Cerebellar cortex (tissue), 1 donor: ENCODE data around the gene BCL2L13.

ENCODE experiments used
- DNase-seq: peaks from one replicate; pipeline ENCODE4 v3.0.0-alpha.2; 2015; ENCODE audit warnings: low spot score

The BCL2L13 gene

GRCh38 chr22:17780116-17780740, 141.7 kb downstream of the BCL2L13 start:
- DNase-seq = no peak
